Esophagus squamous epithelium (tissue), 5 donors: ENCODE results near the gene CC2D2A. TPM values are rescaled to one million over a fixed set of nuclear protein-coding genes. Genes with fewer than 3 reads are reported as not detected.
A peak's percentile ranks its signal among the peaks of the same experiment; 100 is the strongest.

Experiments
- DNase-seq: peaks from one replicate; lab custom pipeline; 2025; lab: John Stamatoyannopoulos, UW
- H3K27ac ChIP-seq, 4 donors: fragments of 200-600 bp; sonication (generic); one replicate each; pipeline ENCODE4 v1.5.1; 2016 to 2019; ENCODE audit warnings: mild to moderate bottlenecking in 1 of 4
- H3K27me3 ChIP-seq, 4 donors: fragments of 200-600 bp; sonication (generic); 1 replicate in 3 of 4; 2 replicates in 1 of 4; pipeline versions ENCODE4 v1.5.1 to v1.6.0; 2017 to 2021; ENCODE audit warnings: antibody characterized with exemption in 1 of 4
- H3K36me3 ChIP-seq, 3 donors: fragments of 200-600 bp; sonication (generic); one replicate each; pipeline ENCODE4 v1.5.1; 2016 to 2019
- H3K4me1 ChIP-seq, 3 donors: fragments of 200-600 bp; sonication (generic); one replicate each; pipeline ENCODE4 v1.5.1; 2017 to 2019
- H3K4me3 ChIP-seq, 4 donors: fragments of 200-600 bp; sonication (generic); 1 replicate in 3 of 4; 2 replicates in 1 of 4; pipeline ENCODE4 v1.5.1; 2016 to 2019; ENCODE audit warnings: mild to moderate bottlenecking in 2 of 4, moderate library complexity in 1 of 4
- H3K9me3 ChIP-seq, 3 donors: fragments of 200-600 bp; sonication (generic); one replicate each; pipeline ENCODE4 v1.5.1; 2016 to 2019
- POLR2A ChIP-seq, 4 donors: fragments of 450-650 bp; IDR thresholded peaks; one replicate each; pipeline ENCODE4 v1.6.1; 2017; ENCODE audit warnings: antibody characterized with exemption in 4 of 4, mild to moderate bottlenecking in 4 of 4, moderate library complexity in 3 of 4
- WGBS, 2 donors: methylation state at CpG; one replicate each; pipeline ENCODE4 v1.1.5; 2018; 5-methylcytosine and 5-hydroxymethylcytosine counted together
- intact Hi-C: fragments of 100-400 bp; cut with DNase I; formaldehyde crosslinking; loops from one replicate; pipeline ENCODE4 v1.15.0; 2022
- total RNA-seq, 4 donors: library from RNA; depleted of rRNA; stranded (reverse); fragments of >200 nt; gene quantifications; one replicate each; pipeline ENCODE4 v1.1.0, GENCODE V29; 2016
- TF ChIP-seq, protein P1 (sequence below), 6 experiments: fragments of 450-650 bp in 4 of 6; fragments of 200-600 bp in 2 of 6; sonication (generic) in 2 of 6; IDR thresholded peaks; one replicate each; pipeline ENCODE4 v1.5.1; 2016 to 2019; ENCODE audit warnings: antibody characterized with exemption in 6 of 6, mild to moderate bottlenecking in 4 of 6, moderate library complexity in 4 of 6
- donor health status: DM: yes; HTN: yes; CAD: no.

CC2D2A gene
- total RNA-seq, 4 donors from 2014 or later: 2.1 to 9.0 (median 6.4) TPM

DNA sequence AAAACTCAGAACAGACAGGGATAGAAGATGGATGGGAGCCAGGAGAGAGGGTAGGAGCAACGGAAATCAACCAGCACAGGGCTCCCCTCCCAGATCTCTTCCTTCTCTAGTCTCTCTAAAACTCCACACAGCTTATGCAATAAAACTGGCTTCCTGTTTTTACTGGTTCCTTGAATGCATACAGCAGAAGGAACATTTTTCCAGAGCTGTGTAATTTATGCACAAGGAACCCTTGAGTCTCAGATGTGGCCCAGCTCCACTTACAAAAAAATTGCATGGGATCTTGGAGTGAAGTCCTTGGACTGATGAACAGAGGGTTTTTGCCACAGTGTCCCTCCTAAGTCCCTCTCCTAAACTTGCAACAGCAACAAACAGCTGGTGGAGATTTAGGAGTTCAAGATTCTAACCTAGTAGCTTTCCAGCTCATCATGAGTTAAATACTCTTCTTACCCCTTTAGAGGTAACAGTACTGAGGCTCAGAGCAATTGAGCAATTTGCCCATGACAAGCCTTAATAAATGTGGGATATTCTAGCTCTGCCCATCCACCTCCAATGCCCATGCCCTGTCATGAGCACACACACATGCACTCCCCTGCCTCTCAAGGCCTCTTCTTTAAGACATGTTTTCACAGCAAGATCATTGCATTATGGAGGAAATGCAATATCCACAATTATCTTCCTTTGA is 18.4 kb upstream of the CC2D2A start:
- Histone ChIP-seq H3K9me3 (no peaks in the 10 kb centered on the region), H3K4me1 (peaks cover 4 to 33% (median 28%) of the 10 kb centered on the region in 3 donors), H3K36me3 (no peaks in the 10 kb centered on the region), H3K27ac (peak overlapping the region in 3 of 4 donors; percentile 34 to 74 (median 71)), H3K4me3 (no peak overlapping the region), H3K27me3 (no peaks in the 10 kb centered on the region)
- intact Hi-C loops: no loop called here
- TF ChIP-seq, protein P1, sequence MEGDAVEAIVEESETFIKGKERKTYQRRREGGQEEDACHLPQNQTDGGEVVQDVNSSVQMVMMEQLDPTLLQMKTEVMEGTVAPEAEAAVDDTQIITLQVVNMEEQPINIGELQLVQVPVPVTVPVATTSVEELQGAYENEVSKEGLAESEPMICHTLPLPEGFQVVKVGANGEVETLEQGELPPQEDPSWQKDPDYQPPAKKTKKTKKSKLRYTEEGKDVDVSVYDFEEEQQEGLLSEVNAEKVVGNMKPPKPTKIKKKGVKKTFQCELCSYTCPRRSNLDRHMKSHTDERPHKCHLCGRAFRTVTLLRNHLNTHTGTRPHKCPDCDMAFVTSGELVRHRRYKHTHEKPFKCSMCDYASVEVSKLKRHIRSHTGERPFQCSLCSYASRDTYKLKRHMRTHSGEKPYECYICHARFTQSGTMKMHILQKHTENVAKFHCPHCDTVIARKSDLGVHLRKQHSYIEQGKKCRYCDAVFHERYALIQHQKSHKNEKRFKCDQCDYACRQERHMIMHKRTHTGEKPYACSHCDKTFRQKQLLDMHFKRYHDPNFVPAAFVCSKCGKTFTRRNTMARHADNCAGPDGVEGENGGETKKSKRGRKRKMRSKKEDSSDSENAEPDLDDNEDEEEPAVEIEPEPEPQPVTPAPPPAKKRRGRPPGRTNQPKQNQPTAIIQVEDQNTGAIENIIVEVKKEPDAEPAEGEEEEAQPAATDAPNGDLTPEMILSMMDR (IDR thresholded peaks at IDR 0.05): no peak
- TF ChIP-seq POLR2A (IDR thresholded peaks at IDR 0.05): no peak
- DNase-seq: no peak
- 0 to 9% methylated on average over 1 of the region's 1 CpG for WGBS, 2 donors

DNA sequence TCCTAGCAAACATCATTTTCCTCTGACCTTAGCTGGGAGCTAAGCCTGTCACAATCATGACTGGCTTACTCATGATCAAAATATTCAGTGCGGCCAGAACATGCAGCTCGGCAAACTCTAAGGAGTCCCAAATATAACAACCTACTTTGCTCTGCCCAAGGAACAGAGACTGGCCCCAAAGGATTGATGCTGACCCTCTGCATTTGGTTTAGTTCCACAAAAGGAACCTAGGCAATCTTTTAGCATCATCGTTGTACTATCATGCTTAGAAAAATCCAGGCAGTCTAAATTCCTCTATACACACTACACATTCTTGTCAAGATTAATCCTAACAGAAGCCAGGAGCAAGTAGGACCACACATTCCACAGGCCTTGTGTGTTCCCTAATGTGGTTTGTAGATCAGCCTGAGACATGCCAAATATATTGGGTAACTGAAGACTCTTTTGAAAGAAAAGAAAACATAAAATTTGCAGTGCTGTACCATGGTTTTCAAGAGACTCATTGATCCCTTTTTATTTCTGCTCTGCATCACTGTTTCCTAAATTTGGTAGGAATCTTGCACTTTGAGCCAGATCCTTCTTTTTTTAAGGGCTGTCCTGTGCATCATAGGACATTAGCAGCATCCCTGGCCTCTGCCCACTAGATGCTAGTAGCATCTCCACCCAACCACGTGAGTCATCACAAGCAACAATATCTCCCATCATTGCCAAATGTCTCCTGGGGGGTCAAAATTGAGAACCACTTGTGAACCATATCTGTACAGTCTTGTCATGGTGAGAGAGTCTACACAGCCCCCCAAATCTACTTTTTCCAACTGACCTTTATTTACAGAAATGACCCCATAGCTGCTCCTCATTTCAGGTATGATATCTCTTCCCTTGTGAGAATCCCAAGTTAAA is 17.6 kb upstream of the CC2D2A start:
- no peak overlapping the region for H3K4me3 ChIP-seq
- no peaks in the 10 kb centered on the region for H3K27me3 ChIP-seq
- H3K27ac ChIP-seq: peak overlapping the region; percentile 12 to 74 (median 52)
- intact Hi-C loops: no loop called here
- no peaks in the 10 kb centered on the region for H3K9me3 ChIP-seq
- H3K36me3 ChIP-seq: no peaks in the 10 kb centered on the region
- peaks cover 6 to 37% (median 34%) of the 10 kb centered on the region in 3 donors for H3K4me1 ChIP-seq
- DNase-seq: no peak
- TF ChIP-seq POLR2A (IDR thresholded peaks at IDR 0.05): no peak
- TF ChIP-seq, protein P1 (IDR thresholded peaks at IDR 0.05): no peak
- 23 to 27% methylated on average over 4 of the region's 4 CpGs for WGBS, 2 donors

DNA sequence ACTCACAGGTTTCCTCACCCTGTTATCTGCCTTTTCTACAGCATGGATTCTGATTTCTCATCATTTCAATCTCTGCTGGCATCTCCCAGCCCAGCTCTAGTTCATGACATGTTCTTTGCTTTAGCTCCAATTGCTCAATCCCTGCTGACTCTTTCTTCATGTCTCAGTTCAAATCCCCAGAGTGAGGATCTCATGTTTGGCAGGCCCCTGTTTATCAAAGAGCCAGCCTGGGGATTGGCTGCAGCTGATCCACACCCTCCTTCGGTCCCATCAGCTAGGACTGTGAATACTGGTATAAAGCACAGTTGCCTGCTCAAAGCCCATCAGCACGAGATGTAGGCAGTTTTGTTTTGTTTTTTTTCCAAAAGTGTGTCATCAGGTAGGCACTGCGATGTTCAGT is 14.4 kb upstream of the CC2D2A start:
- Histone ChIP-seq H3K4me3 (no peak overlapping the region), H3K27ac (peak overlapping the region; percentile 44 to 88 (median 68)), H3K9me3 (no peaks in the 10 kb centered on the region), H3K27me3 (no peaks in the 10 kb centered on the region), H3K36me3 (no peaks in the 10 kb centered on the region), H3K4me1 (peaks cover 8 to 45% (median 40%) of the 10 kb centered on the region in 3 donors)
- TF ChIP-seq, protein P1 (IDR thresholded peaks at IDR 0.05): no peak
- no peak for TF ChIP-seq POLR2A (IDR thresholded peaks at IDR 0.05)
- intact Hi-C loops: loop anchor here (5.0 kb wide), 1 partner anchor 218 kb away; no protein-coding TSS in a partner anchor
- DNase-seq: no peak
- 74 to 83% methylated on average over 3 of the region's 3 CpGs for WGBS, 2 donors

DNA sequence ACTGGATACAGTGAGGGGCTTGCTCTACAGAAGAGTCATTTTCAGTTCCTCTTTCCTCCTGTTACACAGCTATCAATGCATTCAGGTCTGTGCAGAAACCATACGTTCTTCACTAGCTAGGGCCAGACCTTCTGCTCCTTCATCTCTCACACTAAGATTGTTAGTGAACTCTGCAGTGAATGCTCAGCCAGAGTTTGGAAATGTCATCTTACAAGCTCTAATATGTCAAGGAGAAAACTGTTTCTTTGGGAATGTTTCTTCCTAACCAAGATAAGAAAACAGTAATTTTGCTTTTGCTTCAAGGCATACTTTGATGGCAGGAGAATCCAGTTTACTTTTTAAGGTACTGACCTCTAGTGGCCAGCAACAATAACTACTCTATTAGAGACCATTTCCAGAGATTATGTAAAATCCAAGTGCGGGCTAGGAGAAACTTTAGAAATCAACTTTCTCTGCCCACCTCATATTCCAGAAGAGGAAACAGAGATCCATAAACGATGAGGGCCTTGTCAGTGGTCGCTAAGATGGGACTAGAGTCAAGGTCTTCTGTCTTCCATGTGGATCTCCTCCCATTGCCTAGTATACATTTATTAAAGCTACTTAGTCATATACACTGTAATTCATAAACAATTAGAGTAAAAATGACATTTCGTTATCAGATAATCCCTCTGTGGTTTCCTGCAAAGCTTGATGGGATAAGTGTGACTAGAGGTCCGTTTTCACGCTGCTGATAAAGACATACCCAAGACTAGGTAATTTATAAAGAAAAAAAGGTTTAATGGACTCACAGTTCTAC is 12.1 kb upstream of the CC2D2A start:
- TF ChIP-seq POLR2A (IDR thresholded peaks at IDR 0.05): no peak
- TF ChIP-seq, protein P1 (IDR thresholded peaks at IDR 0.05): peak; percentile 65 to 84 (median 70)
- peaks cover 4 to 26% (median 17%) of the 10 kb centered on the region in 3 donors for H3K4me1 ChIP-seq
- H3K36me3 ChIP-seq: no peaks in the 10 kb centered on the region
- 10 to 22% methylated on average over 7 of the region's 7 CpGs for WGBS, 2 donors
- peak overlapping the region in 3 of 4 donors; percentile 53 to 88 (median 79) for H3K27ac ChIP-seq
- H3K9me3 ChIP-seq: no peaks in the 10 kb centered on the region
- intact Hi-C loops: loop anchor here (5.0 kb wide), 1 partner anchor 220 kb away; no protein-coding TSS in a partner anchor
- no peaks in the 10 kb centered on the region for H3K27me3 ChIP-seq
- no peak for DNase-seq
- no peak overlapping the region for H3K4me3 ChIP-seq
